T-helper 22 cell (primary cell): ENCODE results near the gene PCDHGB2.
"Not testable (repeated sequence)": the region's sequence is repeated elsewhere in the genome, so short reads cannot be mapped to it uniquely, and the experiment has no call there.

ENCODE experiments used
- DNase-seq: peaks from one replicate; pipeline ENCODE4 v3.0.0-alpha.2; 2020; ENCODE audit warnings: low read depth

PCDHGB2 gene

DNA sequence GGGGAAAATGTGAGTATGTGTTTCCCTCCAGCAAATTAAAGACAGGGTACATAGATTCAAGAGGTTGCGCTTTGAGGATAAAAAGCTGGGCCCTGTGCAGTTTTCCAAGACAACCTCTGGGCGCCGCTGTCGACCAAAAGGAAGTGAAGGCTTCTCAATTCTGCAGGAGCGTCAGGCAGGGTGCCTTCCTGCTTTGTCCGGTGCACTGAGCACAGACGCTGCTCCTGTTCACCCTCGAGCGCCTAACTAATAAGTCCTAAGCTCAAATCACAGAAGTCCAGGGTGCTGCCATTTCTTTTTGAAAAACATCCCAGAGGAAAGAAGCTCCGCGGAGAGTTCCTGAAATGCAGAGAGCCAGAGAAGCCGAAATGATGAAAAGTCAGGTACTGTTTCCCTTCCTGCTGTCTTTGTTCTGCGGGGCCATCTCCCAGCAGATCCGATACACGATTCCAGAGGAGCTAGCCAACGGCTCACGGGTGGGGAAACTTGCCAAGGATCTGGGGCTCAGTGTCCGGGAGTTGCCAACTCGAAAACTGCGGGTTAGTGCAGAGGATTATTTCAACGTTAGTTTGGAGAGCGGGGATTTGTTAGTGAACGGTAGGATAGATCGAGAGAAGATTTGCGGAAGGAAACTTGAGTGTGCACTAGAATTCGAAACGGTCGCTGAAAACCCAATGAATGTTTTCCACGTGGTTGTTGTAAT lies 9.7 kb upstream of the PCDHGB2 start, which contains the start of gene PCDHGB1:
PCDHGB1 (plus strand) TSS at position 183 of the 703 bp plus-strand sequence; CDS start at position 345, 162 bp downstream.
- no peak for DNase-seq

DNA sequence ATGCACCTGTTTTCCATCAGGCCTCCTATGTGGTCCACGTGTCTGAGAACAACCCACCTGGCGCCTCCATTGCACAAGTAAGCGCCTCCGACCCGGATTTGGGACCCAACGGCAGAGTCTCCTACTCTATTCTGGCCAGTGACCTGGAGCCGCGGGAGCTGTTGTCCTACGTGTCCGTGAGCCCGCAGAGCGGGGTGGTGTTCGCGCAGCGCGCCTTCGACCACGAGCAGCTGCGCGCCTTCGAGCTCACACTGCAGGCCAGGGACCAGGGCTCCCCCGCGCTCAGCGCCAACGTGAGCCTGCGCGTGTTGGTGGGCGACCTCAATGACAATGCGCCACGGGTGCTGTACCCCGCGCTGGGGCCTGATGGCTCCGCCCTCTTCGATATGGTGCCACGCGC lies 8.2 kb upstream of the PCDHGB2 start:
- no peak for DNase-seq

GRCh38 chr5:141354900-141355469 lies 4.8 kb upstream of the PCDHGB2 start, which contains the start of gene PCDHGA4:
PCDHGA4 (plus strand) TSS chr5:141355021; CDS start chr5:141355108, 87 bp downstream.
- DNase-seq, result no peak

DNA sequence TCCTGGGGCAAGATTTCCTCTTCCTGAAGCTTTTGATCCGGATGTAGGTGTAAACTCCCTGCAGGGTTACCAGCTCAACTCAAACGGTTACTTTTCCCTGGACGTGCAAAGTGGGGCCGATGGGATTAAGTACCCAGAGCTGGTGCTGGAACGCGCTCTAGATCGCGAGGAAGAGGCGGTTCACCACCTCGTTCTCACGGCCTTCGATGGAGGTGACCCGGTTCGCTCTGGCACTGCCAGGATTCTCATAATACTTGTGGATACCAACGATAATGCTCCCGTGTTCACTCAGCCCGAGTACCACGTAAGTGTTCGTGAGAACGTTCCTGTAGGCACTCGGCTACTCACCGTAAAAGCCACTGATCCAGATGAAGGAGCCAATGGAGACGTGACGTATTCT lies 4.2 kb upstream of the PCDHGB2 start:
- no peak for DNase-seq

DNA sequence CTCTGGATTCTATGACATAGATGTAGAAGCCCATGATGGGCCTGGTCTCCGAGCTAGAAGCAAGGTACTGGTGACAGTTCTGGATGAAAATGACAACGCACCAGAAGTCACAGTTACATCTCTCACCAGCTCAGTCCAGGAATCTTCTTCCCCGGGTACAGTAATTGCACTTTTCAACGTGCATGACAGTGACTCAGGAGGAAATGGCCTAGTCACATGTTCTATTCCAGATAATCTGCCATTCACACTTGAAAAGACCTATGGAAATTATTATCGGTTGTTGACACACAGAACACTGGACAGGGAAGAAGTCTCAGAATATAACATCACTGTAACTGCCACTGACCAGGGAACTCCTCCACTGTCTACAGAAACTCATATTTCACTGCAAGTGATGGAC lies 3.7 kb upstream of the PCDHGB2 start:
- DNase-seq, result no peak

DNA sequence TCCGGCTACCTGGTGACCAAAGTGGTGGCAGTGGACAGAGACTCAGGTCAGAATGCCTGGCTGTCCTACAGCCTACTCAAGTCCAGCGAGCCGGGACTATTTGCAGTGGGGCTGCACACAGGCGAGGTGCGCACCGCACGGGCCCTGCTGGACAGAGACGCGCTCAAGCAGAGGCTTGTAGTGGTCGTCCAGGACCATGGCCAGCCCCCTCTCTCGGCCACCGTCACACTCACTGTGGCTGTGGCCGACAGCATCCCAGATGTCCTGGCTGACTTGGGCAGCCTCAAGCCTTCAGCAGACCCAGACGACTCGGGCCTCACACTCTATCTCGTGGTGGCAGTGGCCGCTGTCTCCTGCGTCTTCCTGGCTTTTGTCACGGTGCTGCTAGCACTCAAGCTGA lies 2.8 kb upstream of the PCDHGB2 start:
- DNase-seq, result no peak

GRCh38 chr5:141360685-141361084 lies 891 bp downstream of the PCDHGB2 start:
- DNase-seq, result no peak

GRCh38 chr5:141362719-141363118 lies 2.9 kb downstream of the PCDHGB2 start:
- no peak for DNase-seq

- no peak for DNase-seq
These were observed 4.3 kb downstream of the PCDHGB2 start, which contains the start of gene PCDHGA5 for GRCh38 chr5:141363952-141364660. PCDHGA5 (plus strand) TSS chr5:141364162; CDS start chr5:141364331, 169 bp downstream.

- no peak for DNase-seq
These were observed 6.5 kb downstream of the PCDHGB2 start for GRCh38 chr5:141366016-141366896.

DNA sequence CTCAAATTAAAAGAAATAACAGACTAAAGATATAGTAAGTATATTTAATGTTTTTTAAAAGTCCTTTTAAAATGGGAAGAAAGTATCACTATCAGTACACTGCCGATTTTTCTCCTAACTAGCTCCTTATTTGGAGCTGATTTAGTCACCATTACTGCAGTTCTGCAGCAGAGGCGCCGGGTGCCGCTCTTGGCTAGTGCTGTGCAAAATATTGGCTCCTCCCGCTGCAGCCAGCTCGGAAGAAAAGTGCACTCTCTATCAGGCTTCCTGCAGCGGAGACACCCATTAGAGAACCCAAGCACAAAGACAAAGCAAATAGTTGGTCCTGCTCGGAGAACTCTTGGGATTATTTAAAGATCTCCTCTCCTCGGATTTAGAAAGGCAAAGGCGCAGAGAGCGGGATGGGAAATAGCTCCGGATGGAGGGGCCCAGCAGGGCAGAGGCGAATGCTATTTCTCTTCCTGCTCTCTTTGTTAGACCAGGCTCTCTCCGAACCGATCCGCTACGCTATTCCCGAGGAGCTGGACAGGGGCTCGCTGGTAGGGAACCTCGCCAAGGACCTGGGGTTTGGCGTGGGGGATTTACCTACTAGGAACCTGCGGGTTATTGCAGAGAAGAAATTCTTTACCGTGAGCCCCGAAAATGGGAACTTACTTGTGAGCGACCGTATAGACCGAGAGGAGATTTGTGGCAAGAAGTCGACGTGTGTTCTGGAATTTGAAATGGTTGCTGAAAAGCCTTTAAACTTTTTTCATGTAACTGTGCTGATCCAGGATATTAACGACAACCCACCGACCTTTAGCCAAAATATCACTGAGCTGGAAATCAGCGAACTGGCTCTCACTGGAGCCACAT lies 10.4 kb downstream of the PCDHGB2 start, which contains the start of gene PCDHGB3:
PCDHGB3 (plus strand) TSS at position 249 of the 855 bp plus-strand sequence; CDS start at position 402, 153 bp downstream.
- no peak for DNase-seq

- no peak for DNase-seq
These were observed 12.0 kb downstream of the PCDHGB2 start for GRCh38 chr5:141371572-141372475.

- DNase-seq, result no peak
These were observed 14.0 kb downstream of the PCDHGB2 start, which contains the start of gene PCDHGA6 for GRCh38 chr5:141373673-141374317. PCDHGA6 (plus strand) TSS chr5:141373891; CDS start chr5:141374084, 193 bp downstream.

- no peak for DNase-seq
These were observed 14.8 kb downstream of the PCDHGB2 start for GRCh38 chr5:141374627-141375026.

GRCh38 chr5:141375444-141376155 lies 15.8 kb downstream of the PCDHGB2 start:
- DNase-seq, result not testable (repeated sequence)

DNA sequence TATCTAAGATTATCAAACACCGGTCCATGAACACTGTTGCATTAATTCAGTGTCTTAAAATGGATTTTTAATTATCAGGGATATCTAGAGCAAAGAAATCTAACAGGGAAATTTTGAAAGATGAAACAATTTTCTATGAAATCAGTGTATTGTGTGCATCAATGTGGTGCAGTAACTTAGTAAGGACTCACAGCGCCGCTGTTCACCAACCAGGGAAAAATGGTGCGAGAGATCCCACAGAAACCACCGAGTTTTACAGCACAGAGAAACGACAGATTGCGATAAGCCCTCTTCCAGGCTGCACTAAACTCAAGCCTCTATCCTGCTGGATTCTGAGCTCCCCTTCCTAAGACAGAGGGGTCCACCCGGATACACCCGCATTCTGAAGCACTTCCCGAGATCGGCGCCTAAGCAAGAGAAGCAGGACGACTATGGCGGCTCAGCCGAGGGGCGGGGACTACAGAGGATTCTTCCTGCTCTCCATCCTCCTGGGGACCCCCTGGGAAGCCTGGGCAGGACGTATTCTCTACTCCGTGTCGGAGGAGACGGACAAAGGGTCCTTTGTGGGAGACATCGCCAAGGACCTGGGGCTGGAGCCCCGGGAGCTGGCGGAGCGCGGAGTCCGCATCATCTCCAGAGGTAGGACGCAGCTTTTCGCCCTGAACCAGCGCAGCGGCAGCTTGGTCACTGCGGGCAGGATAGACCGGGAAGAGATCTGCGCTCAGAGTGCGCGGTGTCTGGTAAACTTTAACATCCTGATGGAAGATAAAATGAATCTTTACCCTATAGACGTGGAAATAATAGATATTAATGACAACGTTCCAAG lies 22.9 kb downstream of the PCDHGB2 start, which contains the start of gene PCDHGA7:
PCDHGA7 (plus strand) TSS at position 274 of the 826 bp plus-strand sequence; CDS start at position 432, 158 bp downstream.
- no peak for DNase-seq

GRCh38 chr5:141383345-141383744 lies 23.6 kb downstream of the PCDHGB2 start:
- no peak for DNase-seq
